Astrocyte of the cerebellum (primary cell): ENCODE measurements around the gene IMMP2L.

Source experiments
- DNase-seq: peaks from one replicate; pipeline ENCODE4 v3.0.0-alpha.2; 2011; ENCODE audit warnings: low read depth
- H3K4me3 ChIP-seq: 2 replicates; pipeline ENCODE4 v1.5.1; 2011; ENCODE audit warnings: mild to moderate bottlenecking, low read depth, low read length, moderate library complexity
- CTCF ChIP-seq: IDR thresholded peaks from 2 replicates; pipeline ENCODE4 v1.5.1; 2012; ENCODE audit warnings: low read length, low read depth, moderate library complexity, mild to moderate bottlenecking; ENCODE audit errors: missing control alignments
- in situ Hi-C: cut with HindIII; loops from 2 replicates; pipeline ENCODE4 v1.10.0; 2017; ENCODE audit warnings: low sequenced_read_pairs

Gene IMMP2L

GRCh38 chr7:111380945-111381344, 181.3 kb downstream of the IMMP2L start:
- no peak for TF ChIP-seq CTCF
- DNase-seq: no peak
- no peak overlapping the region for H3K4me3 ChIP-seq
- in situ Hi-C loops: no loop called here

GRCh38 chr7:111374027-111374426, 188.3 kb downstream of the IMMP2L start:
- H3K4me3 ChIP-seq: no peak overlapping the region
- TF ChIP-seq CTCF: no peak
- no peak for DNase-seq
- in situ Hi-C loops: no loop called here

GRCh38 chr7:111371437-111371836, 190.9 kb downstream of the IMMP2L start:
- in situ Hi-C loops: no loop called here
- no peak overlapping the region for H3K4me3 ChIP-seq
- TF ChIP-seq CTCF: no peak
- no peak for DNase-seq

GRCh38 chr7:111370002-111370401, 192.3 kb downstream of the IMMP2L start:
- in situ Hi-C loops: no loop called here
- DNase-seq: no peak
- TF ChIP-seq CTCF: no peak
- H3K4me3 ChIP-seq: no peak overlapping the region

GRCh38 chr7:111368381-111369065, 193.8 kb downstream of the IMMP2L start:
- no peak for TF ChIP-seq CTCF
- H3K4me3 ChIP-seq: no peak overlapping the region
- DNase-seq: no peak
- in situ Hi-C loops: no loop called here

GRCh38 chr7:111364413-111364812, 197.9 kb downstream of the IMMP2L start:
- DNase-seq: no peak
- TF ChIP-seq CTCF: no peak
- in situ Hi-C loops: no loop called here
- H3K4me3 ChIP-seq: no peak overlapping the region
